ENCODE data around the gene COL6A3.

Gene COL6A3

DNA sequence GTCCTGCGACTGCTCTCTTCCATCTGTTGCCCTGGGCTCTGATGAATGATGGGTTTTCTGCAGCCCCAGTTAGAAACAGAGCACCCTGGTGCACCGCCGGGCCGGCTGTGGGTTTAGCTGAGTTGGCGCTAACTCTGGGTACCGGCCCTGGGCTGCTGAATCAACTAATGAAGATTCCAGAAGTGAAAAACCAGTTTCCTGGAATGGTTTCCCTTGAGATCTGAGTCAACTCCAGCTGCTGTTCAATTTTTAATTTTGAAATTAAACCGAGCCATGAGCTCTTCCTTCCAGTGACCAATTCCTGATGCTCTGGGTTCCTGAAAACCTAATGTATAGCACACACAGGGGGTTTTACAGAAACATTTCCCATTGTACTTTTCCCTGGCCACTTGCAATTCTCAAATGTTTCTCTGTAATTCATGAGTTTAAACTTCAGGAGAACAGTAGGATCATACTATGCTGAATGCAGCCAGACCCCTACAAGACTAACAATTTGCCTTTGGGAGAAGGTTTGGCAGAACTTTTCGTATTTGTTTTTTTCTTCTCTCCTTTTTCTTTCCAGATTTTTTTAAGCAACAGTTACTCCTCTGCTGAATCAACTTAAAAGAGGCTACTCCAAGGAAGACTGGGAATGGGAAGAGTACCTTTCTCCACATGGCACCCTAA, 5.5 kb downstream of the COL6A3 start:
- no peak overlapping the region for H3K4me3 ChIP-seq (ENCODE audit: low read depth, low read length)

GRCh38 chr2:237407700-237408099, 6.3 kb downstream of the COL6A3 start:
- ChIA-PET CTCF (interaction anchor here (4.6 to 8.6 kb wide), 3 partner anchors 13 to 252 kb away, joined by 36 to 72 read pairs (median 42); no protein-coding TSS in a partner anchor), POLR2A (no interaction called here)
- H3K27ac ChIP-seq (ENCODE audit: extremely low read depth, low read depth, low read length), result no peak overlapping the region
- H3K4me1 ChIP-seq (ENCODE audit: control insufficient read depth, insufficient read depth, low read length), result no peaks in the 10 kb centered on the region
- H3K4me3 ChIP-seq (ENCODE audit: low read depth, low read length), result no peak overlapping the region
- H3K36me3 ChIP-seq (ENCODE audit: control insufficient read depth in 2 of 2, insufficient read depth in 1 of 2, low read length in 2 of 2), result no peaks in the 10 kb centered on the region
- no peak for TF ChIP-seq ZNF341 (tag by site-specific recombination; IDR thresholded peaks at IDR 0.05; ENCODE audit: low read depth)
- H3K9me3 ChIP-seq (ENCODE audit: control insufficient read depth, insufficient read depth, low read depth, low read length), result no peaks in the 10 kb centered on the region

More for the DNA sequence above, 5.5 kb downstream of the COL6A3 start:
- CTCF ChIA-PET, result interaction anchor here (0.6 to 8.6 kb wide), 7 partner anchors 12 to 620 kb away, joined by 3 to 72 read pairs (median 4); no protein-coding TSS in a partner anchor
- H3K9me3 ChIP-seq (ENCODE audit: control insufficient read depth, insufficient read depth, low read depth, low read length), result no peaks in the 10 kb centered on the region
- no peak overlapping the region for H3K27ac ChIP-seq (ENCODE audit: extremely low read depth, low read depth, low read length)
- POLR2A ChIA-PET, result no interaction called here
- H3K4me1 ChIP-seq (ENCODE audit: control insufficient read depth, insufficient read depth, low read length), result no peaks in the 10 kb centered on the region
- TF ChIP-seq BCL11A (tag by site-specific recombination; IDR thresholded peaks at IDR 0.05; ENCODE audit: low read depth) (no peak), ZNF600 (tag by site-specific recombination; IDR thresholded peaks at IDR 0.05) (no peak), ZNF266 (tag by site-specific recombination; IDR thresholded peaks at IDR 0.05; ENCODE audit: low read depth) (no peak)
- H3K36me3 ChIP-seq (ENCODE audit: control insufficient read depth in 2 of 2, insufficient read depth in 1 of 2, low read length in 2 of 2), result no peaks in the 10 kb centered on the region

DNA sequence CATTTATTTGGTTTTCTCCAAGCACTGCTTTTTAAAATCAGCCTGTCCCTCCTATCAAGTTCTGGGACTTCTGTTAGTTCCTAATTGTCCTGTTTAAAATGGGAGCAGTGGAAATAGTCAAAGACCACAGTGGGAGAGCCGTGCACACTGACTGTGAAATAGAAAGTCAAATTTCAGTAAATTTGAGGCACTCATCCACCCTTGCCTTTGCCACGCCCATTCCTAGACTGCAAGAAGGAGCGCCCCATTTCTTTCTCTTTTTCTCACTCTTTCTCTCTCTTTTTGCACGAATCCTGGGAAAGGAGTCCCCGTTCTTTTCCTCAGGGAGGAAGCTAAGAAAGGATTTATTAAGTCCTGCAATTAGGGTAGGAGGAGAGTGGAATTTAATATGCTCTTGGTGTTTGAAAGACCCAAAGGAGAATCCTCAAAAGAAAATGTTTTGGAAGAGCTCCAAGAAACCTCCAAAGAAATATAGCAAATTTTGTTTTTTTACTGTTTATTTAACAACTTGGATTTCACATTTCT, 7.5 kb downstream of the COL6A3 start:
- H3K4me1 ChIP-seq (ENCODE audit: control insufficient read depth, insufficient read depth, low read length), result no peaks in the 10 kb centered on the region
- no peak overlapping the region for H3K4me3 ChIP-seq (ENCODE audit: low read depth, low read length)
- ChIA-PET POLR2A (interaction anchor here (1.0 kb wide), 1 partner anchor 69 kb away, joined by 3 read pairs; no protein-coding TSS in a partner anchor), CTCF (interaction anchor here (0.9 to 8.6 kb wide), 2 partner anchors 14 to 106 kb away, joined by 3 to 72 read pairs; no protein-coding TSS in a partner anchor)
- no peaks in the 10 kb centered on the region for H3K9me3 ChIP-seq (ENCODE audit: control insufficient read depth, insufficient read depth, low read depth, low read length)
- TF ChIP-seq ZNF596 (tag by site-specific recombination; IDR thresholded peaks at IDR 0.05) (no peak), SP7 (tag by site-specific recombination; IDR thresholded peaks at IDR 0.05) (no peak), KLF9 (tag by site-specific recombination; IDR thresholded peaks at IDR 0.05; ENCODE audit: low read depth) (no peak)
- no peak overlapping the region for H3K27ac ChIP-seq (ENCODE audit: extremely low read depth, low read depth, low read length)
- no peaks in the 10 kb centered on the region for H3K36me3 ChIP-seq (ENCODE audit: control insufficient read depth in 2 of 2, insufficient read depth in 1 of 2, low read length in 2 of 2)

DNA sequence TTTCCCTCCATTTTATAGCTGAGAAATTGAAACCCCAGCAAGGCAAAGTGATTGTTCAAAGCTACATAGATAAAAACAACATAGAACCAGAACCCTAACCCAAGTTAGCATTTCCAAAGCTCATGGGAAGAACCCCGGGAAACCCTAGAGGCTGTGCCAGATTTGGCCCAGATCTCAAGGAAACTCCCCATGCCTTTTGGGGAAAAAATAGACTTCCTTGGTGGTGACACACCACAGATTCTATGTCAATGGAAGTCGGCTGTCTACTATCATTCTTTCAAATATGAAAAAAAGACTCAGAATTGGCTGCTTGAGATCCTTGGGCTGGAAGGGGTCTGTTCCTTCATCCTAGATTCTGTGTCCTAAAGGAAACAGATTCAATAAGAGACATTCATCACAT, 8.4 kb downstream of the COL6A3 start:
- no peak for TF ChIP-seq ZNF677 (tag by site-specific recombination; IDR thresholded peaks at IDR 0.05)
- no peak for TF ChIP-seq ZNF350 (tag by site-specific recombination; IDR thresholded peaks at IDR 0.05)
- no peak for TF ChIP-seq ZSCAN16 (tag by site-specific recombination; IDR thresholded peaks at IDR 0.05)
- no peak for TF ChIP-seq ZBTB21 (tag by site-specific recombination; IDR thresholded peaks at IDR 0.05)
- no peak for TF ChIP-seq ZNF837 (tag by site-specific recombination; IDR thresholded peaks at IDR 0.05)
- no peak for TF ChIP-seq ZFHX2 (tag by site-specific recombination; conservative IDR thresholded peaks at IDR 0.05)
- no peak for TF ChIP-seq ZNF560 (tag by site-specific recombination; IDR thresholded peaks at IDR 0.05; ENCODE audit: borderline replicate concordance)
- TF ChIP-seq, protein P1, sequence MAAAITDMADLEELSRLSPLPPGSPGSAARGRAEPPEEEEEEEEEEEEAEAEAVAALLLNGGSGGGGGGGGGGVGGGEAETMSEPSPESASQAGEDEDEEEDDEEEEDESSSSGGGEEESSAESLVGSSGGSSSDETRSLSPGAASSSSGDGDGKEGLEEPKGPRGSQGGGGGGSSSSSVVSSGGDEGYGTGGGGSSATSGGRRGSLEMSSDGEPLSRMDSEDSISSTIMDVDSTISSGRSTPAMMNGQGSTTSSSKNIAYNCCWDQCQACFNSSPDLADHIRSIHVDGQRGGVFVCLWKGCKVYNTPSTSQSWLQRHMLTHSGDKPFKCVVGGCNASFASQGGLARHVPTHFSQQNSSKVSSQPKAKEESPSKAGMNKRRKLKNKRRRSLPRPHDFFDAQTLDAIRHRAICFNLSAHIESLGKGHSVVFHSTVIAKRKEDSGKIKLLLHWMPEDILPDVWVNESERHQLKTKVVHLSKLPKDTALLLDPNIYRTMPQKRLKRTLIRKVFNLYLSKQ (tag by site-specific recombination; IDR thresholded peaks at IDR 0.05; ENCODE audit: borderline replicate concordance), result no peak
- TF ChIP-seq, protein P2, sequence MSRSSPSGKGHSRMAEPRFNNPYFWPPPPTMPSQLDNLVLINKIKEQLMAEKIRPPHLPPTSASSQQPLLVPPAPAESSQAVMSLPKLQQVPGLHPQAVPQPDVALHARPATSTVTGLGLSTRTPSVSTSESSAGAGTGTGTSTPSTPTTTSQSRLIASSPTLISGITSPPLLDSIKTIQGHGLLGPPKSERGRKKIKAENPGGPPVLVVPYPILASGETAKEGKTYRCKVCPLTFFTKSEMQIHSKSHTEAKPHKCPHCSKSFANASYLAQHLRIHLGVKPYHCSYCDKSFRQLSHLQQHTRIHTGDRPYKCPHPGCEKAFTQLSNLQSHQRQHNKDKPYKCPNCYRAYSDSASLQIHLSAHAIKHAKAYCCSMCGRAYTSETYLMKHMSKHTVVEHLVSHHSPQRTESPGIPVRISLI (tag by site-specific recombination; IDR thresholded peaks at IDR 0.05), result no peak
- TF ChIP-seq SP7 (tag by site-specific recombination; IDR thresholded peaks at IDR 0.05), result no peak
- TF ChIP-seq, protein P3, sequence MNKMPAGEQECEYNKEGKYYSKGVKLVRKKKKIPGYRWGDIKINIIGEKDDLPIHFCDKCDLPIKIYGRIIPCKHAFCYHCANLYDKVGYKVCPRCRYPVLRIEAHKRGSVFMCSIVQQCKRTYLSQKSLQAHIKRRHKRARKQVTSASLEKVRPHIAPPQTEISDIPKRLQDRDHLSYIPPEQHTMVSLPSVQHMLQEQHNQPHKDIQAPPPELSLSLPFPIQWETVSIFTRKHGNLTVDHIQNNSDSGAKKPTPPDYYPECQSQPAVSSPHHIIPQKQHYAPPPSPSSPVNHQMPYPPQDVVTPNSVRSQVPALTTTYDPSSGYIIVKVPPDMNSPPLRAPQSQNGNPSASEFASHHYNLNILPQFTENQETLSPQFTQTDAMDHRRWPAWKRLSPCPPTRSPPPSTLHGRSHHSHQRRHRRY (tag by site-specific recombination; IDR thresholded peaks at IDR 0.05), result no peak
- TF ChIP-seq ZNF623 (tag by site-specific recombination; IDR thresholded peaks at IDR 0.05), result no peak
- no peak for TF ChIP-seq ZNF133 (tag by site-specific recombination; IDR thresholded peaks at IDR 0.05)
- TF ChIP-seq GFI1B (tag by site-specific recombination; IDR thresholded peaks at IDR 0.05), result no peak
- CTCF ChIA-PET, result interaction anchor here (1.0 to 8.6 kb wide), 2 partner anchors 15 to 240 kb away, joined by 3 to 72 read pairs; no protein-coding TSS in a partner anchor
- no peaks in the 10 kb centered on the region for H3K36me3 ChIP-seq (ENCODE audit: control insufficient read depth in 2 of 2, insufficient read depth in 1 of 2, low read length in 2 of 2)
- no peaks in the 10 kb centered on the region for H3K9me3 ChIP-seq (ENCODE audit: control insufficient read depth, insufficient read depth, low read depth, low read length)
- POLR2A ChIA-PET, result no interaction called here
- no peak overlapping the region for H3K4me3 ChIP-seq (ENCODE audit: low read depth, low read length)
- H3K4me1 ChIP-seq (ENCODE audit: control insufficient read depth, insufficient read depth, low read length), result no peaks in the 10 kb centered on the region
- no peak overlapping the region for H3K27ac ChIP-seq (ENCODE audit: extremely low read depth, low read depth, low read length)
